Sigmoid colon (tissue), 3 donors: ENCODE results near the gene EIF3I.

Source experiments
- POLR2A ChIP-seq, 2 donors: fragments of 450-650 bp; IDR thresholded peaks; one replicate each; pipeline ENCODE4 v1.6.1; 2016; ENCODE audit warnings: antibody characterized with exemption in 2 of 2, mild to moderate bottlenecking in 2 of 2, moderate library complexity in 2 of 2
- TF ChIP-seq, protein P1 (sequence below), 4 experiments: fragments of 450-650 bp in 3 of 4; fragments of 200-600 bp in 1 of 4; IDR thresholded peaks; one replicate each; pipeline ENCODE4 v1.5.1; 2016 to 2019; ENCODE audit warnings: antibody characterized with exemption in 4 of 4, mild to moderate bottlenecking in 3 of 4, moderate library complexity in 2 of 4

DNA sequence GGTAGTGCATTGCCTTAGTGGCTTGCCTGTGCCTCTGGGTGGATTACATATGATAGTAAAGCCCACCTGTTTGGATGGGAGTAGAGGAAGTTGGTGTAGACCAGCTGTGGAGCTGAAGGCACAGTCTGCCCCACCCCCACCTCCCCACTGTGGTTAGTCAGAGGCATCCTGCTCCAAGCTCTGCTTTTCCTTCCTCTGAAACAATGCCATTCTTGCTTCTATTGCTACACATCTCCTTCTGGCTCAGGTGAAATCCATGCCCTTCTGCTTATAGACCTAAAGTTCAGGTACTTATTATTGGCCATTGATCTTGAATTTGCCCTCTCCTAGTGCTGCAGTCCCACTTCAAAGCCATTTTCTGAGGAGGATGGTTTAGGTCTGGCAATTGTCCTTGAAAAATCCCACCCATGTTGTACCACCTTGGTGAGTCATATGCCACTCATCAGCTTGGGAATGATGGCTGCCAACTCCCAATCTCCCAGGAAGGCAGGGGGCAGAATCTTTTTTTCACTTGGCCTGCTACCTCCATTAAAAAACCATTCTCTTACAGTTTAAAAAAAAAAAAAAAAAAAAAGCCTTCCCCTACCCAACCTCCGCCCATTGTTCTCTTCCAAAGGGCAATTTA lies 49.5 kb upstream of the EIF3I start:
- TF ChIP-seq, protein P1, sequence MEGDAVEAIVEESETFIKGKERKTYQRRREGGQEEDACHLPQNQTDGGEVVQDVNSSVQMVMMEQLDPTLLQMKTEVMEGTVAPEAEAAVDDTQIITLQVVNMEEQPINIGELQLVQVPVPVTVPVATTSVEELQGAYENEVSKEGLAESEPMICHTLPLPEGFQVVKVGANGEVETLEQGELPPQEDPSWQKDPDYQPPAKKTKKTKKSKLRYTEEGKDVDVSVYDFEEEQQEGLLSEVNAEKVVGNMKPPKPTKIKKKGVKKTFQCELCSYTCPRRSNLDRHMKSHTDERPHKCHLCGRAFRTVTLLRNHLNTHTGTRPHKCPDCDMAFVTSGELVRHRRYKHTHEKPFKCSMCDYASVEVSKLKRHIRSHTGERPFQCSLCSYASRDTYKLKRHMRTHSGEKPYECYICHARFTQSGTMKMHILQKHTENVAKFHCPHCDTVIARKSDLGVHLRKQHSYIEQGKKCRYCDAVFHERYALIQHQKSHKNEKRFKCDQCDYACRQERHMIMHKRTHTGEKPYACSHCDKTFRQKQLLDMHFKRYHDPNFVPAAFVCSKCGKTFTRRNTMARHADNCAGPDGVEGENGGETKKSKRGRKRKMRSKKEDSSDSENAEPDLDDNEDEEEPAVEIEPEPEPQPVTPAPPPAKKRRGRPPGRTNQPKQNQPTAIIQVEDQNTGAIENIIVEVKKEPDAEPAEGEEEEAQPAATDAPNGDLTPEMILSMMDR (IDR thresholded peaks at IDR 0.05), result no peak
- TF ChIP-seq POLR2A (IDR thresholded peaks at IDR 0.05), result no peak
